SKM-1 treated with dmso at 0.1 percent for 144 hours (cell line): Measurements from ENCODE around the gene GCC1.
A peak's percentile ranks its signal among the peaks of the same experiment; 100 is the strongest.
"Not testable (repeated sequence)": the region's sequence is repeated elsewhere in the genome, so short reads cannot be mapped to it uniquely, and the experiment has no call there.

ENCODE experiments used
- DNase-seq: peaks from one replicate; lab custom pipeline; 2025; ENCODE audit not compliant: unreplicated experiment; lab: John Stamatoyannopoulos, UW

Gene GCC1

DNA sequence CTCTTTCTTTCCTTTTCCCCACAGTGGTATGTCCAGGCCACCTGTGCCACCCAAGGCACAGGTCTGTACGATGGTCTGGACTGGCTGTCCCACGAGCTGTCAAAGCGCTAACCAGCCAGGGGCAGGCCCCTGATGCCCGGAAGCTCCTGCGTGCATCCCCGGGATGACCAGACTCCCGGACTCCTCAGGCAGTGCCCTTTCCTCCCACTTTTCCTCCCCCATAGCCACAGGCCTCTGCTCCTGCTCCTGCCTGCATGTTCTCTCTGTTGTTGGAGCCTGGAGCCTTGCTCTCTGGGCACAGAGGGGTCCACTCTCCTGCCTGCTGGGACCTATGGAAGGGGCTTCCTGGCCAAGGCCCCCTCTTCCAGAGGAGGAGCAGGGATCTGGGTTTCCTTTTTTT lies 5.8 kb upstream of the GCC1 start:
- no peak for DNase-seq

- DNase-seq = no peak
Observed at GRCh38 chr7:127589896-127590295, 4.5 kb upstream of the GCC1 start.

DNA sequence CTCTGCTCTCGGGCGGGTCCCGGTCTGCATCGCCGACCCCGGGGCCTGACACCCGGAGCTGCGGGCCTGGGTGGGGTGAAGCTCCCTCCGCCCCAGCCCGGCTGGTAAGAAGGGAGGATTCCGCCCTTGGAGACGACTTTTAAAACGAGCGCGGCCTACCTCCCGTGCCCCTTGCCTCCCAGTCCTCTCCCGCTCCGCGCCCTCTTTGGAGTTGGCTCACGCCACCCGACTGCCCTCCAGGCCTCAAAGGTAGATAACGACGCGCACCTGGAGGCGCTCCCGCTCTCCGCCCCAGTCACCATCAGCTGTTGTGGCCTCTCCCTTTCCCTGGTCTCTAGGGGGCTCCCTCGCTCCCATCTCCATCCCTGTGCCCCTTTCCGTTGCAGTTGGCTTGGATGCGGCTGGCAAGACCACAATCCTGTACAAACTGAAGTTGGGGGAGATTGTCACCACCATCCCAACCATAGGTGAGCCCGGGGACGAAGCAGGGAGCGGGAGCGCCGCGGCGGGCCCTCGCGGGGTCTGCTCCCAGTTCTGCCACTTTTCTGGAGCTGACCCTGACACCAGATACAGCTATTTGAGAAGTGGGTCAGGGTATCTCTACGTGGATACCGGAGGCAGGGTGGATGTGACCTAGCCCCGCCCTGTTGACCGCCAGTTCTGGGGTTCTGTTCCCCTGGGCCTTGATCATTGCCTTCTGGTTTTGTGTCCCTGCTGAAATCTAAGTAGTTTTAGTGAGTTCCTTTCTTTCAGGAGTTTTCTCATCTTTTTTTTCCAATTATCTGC lies 3.5 kb upstream of the GCC1 start:
- no peak for DNase-seq

- DNase-seq = peak; percentile 61
Observed at GRCh38 chr7:127588019-127588696, 2.8 kb upstream of the GCC1 start, which contains the start of gene ARF5. Gene ARF5, plus strand, starts transcription at chr7:127588411. Its CDS starts 88 bp downstream, at chr7:127588499.

DNA sequence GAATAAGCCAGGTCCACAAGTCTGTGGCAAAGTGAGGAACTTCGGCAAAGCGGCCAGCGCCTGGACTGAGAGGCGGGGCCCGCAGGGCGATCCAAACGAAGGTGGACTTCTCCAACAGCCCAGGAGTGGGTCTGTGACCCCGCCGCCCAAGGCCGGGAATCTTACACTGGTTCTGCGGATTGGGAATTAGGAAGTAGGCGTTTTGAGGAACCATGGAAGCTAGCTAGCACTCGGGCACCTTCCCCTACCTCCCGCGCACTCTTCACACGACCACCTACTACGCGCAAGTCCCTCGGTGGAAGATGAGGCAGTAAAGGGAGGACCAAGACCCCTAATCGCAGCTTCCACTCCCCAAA lies 2.2 kb upstream of the GCC1 start:
- DNase-seq = no peak

GRCh38 chr7:127586346-127586745 lies 950 bp upstream of the GCC1 start:
- DNase-seq = no peak

DNA sequence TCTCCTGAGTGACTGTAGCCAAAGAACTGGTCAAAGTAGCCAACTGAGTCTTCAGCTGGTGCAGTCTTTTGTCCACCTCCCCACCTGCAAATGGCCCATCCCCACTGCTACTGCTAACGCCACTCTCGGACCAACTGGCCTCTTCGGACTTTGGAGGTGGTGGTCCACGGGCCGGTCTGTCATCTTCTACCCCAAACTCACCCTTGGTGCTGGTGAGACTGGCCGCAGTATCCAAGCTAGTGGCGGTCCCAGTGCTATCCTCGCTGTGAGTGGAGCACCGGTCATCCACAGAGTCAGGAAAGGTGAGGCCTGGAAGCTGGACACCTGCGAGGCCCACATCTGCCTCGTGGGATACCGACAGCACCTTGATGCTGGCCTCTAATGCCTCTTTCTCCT lies 750 bp downstream of the GCC1 start:
- no peak for DNase-seq

DNA sequence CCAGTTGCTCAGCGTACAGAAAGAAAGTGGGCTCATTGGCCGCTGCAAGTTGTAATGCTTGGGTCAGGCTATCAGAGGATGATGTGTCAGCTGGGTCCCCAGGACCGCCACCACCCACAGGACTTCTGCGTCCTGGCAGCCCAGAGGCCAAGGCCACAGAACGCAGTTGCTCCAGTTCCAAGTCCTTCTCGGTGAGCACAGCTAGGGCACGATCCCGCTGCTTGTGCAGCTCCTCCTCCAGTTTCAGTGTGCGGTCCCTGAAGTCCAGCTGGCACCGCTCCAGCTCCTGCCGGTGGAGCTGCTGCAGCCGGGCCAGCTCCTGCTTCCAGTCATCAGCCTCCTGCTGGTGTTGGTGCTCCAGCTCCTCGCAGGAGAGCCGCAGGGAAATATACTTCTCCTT lies 3.0 kb downstream of the GCC1 start:
- no peak for DNase-seq

GRCh38 chr7:127581716-127582115 lies 3.7 kb downstream of the GCC1 start:
- DNase-seq = no peak

GRCh38 chr7:127580612-127581011 lies 4.8 kb downstream of the GCC1 start:
- no peak for DNase-seq

DNA sequence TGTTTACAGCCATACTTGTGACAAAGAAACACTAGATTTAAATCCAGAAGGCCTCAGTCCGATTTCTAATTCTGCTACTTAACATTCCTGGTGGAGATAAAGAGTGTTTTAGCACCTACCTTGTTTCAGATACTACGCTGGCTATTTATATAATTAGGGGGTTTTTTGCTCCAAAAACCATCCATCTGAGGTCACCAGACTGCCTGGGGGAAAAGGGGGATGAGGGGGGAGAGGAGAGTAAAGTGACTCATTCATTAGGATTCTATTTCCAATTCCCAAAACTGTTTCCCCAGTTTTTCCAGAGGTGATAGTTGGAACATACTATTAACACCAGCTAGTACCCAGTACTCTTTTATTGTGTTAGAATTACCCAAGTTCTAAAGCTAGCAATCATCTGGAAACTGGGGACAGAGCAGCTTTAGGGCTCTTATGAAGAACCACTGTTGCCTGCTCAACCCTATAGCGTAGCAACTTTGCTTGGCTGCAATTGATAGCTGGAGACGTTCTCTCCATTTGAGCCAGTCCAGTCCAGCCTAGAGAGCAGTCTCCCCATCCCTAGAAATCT lies 6.6 kb downstream of the GCC1 start:
- DNase-seq = no peak

GRCh38 chr7:127578036-127578684 lies 7.2 kb downstream of the GCC1 start:
- no peak for DNase-seq

DNA sequence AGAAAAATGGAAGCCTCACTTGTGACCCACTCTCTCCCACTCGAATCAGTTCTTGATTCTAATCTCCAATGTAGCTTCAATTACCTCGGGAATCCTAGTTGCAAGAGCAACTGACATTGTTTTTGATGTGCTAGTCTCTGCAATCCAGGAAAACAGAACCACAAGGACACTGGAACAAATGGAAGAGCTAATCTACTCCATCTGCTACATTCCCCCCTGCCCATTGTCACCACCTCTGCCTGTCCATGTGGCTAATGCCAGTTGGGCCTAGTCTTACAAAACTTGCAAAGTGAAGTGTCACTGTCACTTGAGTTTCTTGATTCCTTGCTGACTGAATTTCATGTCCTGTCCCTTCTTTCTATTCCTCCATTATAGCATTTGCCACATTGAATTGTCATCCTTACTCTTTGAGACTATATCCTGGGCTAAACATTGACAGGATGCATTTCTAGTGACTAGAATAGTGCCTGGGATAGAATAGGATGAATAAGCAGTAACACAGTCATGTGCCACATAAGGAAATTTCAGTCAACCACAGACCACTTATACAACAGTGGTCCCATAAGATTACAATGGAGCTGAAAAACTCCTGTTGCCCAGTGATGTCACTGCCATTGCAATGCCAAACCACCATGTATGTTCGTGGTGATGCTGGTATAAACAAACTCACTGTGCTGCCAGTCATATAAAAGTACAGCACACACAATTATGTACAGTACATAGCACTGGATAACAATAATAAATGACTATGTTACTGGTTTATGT lies 13.5 kb downstream of the GCC1 start:
- DNase-seq = no peak

DNA sequence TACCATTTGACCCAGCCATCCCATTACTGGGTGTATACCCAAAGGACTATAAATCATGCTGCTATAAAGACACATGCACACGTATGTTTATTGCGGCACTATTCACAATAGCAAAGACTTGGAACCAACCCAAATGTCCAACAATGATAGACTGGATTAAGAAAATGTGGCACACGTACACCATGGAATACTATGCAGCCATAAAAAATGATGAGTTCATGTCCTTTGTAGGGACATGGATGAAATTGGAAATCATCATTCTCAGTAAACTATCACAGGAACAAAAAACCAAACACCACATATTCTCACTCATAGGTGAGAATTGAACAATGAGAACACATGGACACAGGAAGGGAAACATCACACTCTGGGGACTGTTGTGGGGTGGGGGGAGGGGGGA lies 17.4 kb downstream of the GCC1 start:
- not testable (repeated sequence) for DNase-seq

DNA sequence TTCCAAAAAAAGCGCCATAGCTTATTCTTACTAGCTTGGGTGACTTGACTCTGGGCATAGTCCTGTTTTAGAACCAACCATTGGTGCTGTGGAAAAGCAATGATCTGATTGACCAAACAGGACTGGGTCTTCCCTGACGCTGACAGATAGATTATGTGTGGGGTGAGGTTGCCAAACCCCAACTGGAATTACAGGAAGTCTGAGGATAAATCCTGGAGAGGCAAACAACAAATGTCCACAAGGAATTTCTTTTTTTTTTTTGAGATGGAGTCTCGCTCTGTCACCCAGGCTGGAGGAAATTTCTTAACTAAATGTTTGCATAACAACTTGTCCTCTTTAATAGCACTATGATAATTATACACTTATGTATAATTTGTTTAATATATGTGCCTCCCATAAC lies 19.2 kb downstream of the GCC1 start:
- DNase-seq = no peak

- DNase-seq = no peak
Observed at GRCh38 chr7:127557803-127558202, 27.6 kb downstream of the GCC1 start.

GRCh38 chr7:127556404-127556803 lies 29.0 kb downstream of the GCC1 start:
- no peak for DNase-seq

DNA sequence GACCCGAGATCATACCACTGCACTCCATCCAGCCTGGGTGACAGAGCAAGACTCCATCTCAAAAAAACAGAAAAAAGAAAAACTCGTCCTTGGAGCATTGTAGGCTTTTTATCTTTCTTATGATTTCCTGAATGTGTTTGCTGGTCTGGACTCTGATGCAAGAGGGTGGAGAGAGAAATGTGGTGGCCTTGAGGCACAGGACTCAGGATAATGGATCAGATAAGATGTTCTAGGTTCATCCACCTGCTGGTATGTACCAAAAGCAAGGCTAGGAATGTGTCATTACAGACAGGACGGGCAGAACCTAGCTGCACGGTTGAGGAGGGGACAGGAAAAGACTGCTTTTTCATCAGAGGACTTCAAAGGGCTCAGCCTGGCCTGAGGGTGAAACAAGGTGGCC lies 33.5 kb downstream of the GCC1 start:
- DNase-seq = no peak

DNA sequence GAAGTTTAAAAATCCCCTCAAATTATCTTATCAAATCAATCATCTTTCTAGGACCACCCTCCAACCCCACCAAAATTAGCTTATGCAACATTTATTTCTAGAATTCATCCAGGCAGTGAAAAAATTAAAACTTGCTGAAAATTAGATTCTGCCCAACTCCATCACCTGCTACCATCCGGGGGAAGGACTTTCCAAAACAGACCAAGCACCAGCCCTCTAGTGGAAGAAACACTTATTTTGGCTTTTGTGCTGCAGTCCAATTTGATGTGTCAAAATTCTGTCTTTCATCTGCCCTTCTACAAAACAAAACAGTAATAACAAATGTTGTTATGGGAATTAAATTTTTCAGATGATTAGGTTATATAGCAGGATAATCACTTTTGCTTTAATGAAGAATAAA lies 35.1 kb downstream of the GCC1 start:
- DNase-seq = no peak

- no peak for DNase-seq
Observed at GRCh38 chr7:127546313-127546712, 39.1 kb downstream of the GCC1 start.

DNA sequence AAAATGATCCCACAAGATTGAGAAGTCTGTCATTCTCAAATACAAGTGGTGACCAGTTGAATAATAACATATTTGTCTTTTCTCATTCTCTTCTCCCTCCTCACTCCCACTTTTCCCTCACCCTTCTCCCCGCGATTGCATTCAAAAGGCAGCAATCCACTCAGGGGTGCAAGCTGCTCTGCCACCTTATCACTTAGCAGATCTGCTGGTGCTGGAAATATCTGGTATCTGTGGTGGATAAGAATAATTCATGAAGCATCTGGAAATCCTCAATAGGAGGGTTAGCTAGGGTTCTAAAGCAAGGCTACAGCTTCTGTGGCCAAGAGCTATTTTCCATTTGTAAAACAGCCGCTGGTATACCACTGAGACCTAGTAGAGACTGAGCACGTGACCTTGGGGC lies 43.8 kb downstream of the GCC1 start:
- no peak for DNase-seq
